ENCODE results near the gene CRTAP. TPM values are rescaled to one million over a fixed set of nuclear protein-coding genes. Genes with fewer than 3 reads are reported as not detected.
"Not testable (repeated sequence)": the region's sequence is repeated elsewhere in the genome, so short reads cannot be mapped to it uniquely, and the experiment has no call there.

Gene CRTAP
- total and polyA plus RNA-seq, 9 donors, result 142 to 260 (median 185) TPM

GRCh38 chr3:33096093-33096868 is 17.5 kb upstream of the CRTAP start:
- Histone ChIP-seq H3K9me3 (replicated peaks; ENCODE audit: control insufficient read depth, low read depth, low read length) (no peaks in the 10 kb centered on the region), H3K27ac (ENCODE audit: low read length) (peak overlapping the region; percentile 62), H3K27me3 (ENCODE audit: control insufficient read depth, insufficient read depth, low read length) (no peaks in the 10 kb centered on the region), H3K4me1 (ENCODE audit: control insufficient read depth, insufficient read depth, low read length) (peaks cover 10% of the 10 kb centered on the region), H3K36me3 (ENCODE audit: control insufficient read depth, insufficient read depth, low read length) (peaks cover 24% of the 10 kb centered on the region), H3K4me3 (ENCODE audit: low read length) (peak overlapping the region; percentile 75)
- peak; percentile 59 for DNase-seq
- 0% methylated on average over 36 of the region's 51 CpGs for WGBS (ENCODE audit: insufficient coverage)

GRCh38 chr3:33099109-33099645 is 14.6 kb upstream of the CRTAP start:
- H3K4me1 ChIP-seq (ENCODE audit: control insufficient read depth, insufficient read depth, low read length), result peaks cover 10% of the 10 kb centered on the region
- DNase-seq, result no peak
- H3K4me3 ChIP-seq (ENCODE audit: low read length), result no peak overlapping the region
- H3K9me3 ChIP-seq (replicated peaks; ENCODE audit: control insufficient read depth, low read depth, low read length), result no peaks in the 10 kb centered on the region
- H3K27me3 ChIP-seq (ENCODE audit: control insufficient read depth, insufficient read depth, low read length), result no peaks in the 10 kb centered on the region
- H3K27ac ChIP-seq (ENCODE audit: low read length), result no peak overlapping the region
- no peaks in the 10 kb centered on the region for H3K36me3 ChIP-seq (ENCODE audit: control insufficient read depth, insufficient read depth, low read length)
- WGBS (ENCODE audit: insufficient coverage), result no CpG with 5 or more reads among the region's 3 CpGs

- Histone ChIP-seq H3K36me3 (ENCODE audit: control insufficient read depth, insufficient read depth, low read length) (no peaks in the 10 kb centered on the region), H3K27ac (ENCODE audit: low read length) (no peak overlapping the region), H3K4me3 (ENCODE audit: low read length) (no peak overlapping the region), H3K4me1 (ENCODE audit: control insufficient read depth, insufficient read depth, low read length) (peaks cover 10% of the 10 kb centered on the region), H3K9me3 (replicated peaks; ENCODE audit: control insufficient read depth, low read depth, low read length) (no peaks in the 10 kb centered on the region), H3K27me3 (ENCODE audit: control insufficient read depth, insufficient read depth, low read length) (no peaks in the 10 kb centered on the region)
- DNase-seq, result no peak
- 90% methylated on average over 3 of the region's 3 CpGs for WGBS (ENCODE audit: insufficient coverage)
Observed at GRCh38 chr3:33099701-33100100, 14.1 kb upstream of the CRTAP start.

- no peak overlapping the region for H3K4me3 ChIP-seq (ENCODE audit: low read length)
- 17% methylated on average over 1 of the region's 2 CpGs for WGBS (ENCODE audit: insufficient coverage)
- no peak for DNase-seq
- H3K9me3 ChIP-seq (replicated peaks; ENCODE audit: control insufficient read depth, low read depth, low read length), result no peaks in the 10 kb centered on the region
- H3K27me3 ChIP-seq (ENCODE audit: control insufficient read depth, insufficient read depth, low read length), result no peaks in the 10 kb centered on the region
- no peak overlapping the region for H3K27ac ChIP-seq (ENCODE audit: low read length)
- H3K4me1 ChIP-seq (ENCODE audit: control insufficient read depth, insufficient read depth, low read length), result peaks cover 10% of the 10 kb centered on the region
- no peaks in the 10 kb centered on the region for H3K36me3 ChIP-seq (ENCODE audit: control insufficient read depth, insufficient read depth, low read length)
Observed at GRCh38 chr3:33100229-33100628, 13.6 kb upstream of the CRTAP start.

GRCh38 chr3:33103034-33103433 is 10.8 kb upstream of the CRTAP start:
- Histone ChIP-seq H3K27ac (ENCODE audit: low read length) (no peak overlapping the region), H3K36me3 (ENCODE audit: control insufficient read depth, insufficient read depth, low read length) (no peaks in the 10 kb centered on the region), H3K4me1 (ENCODE audit: control insufficient read depth, insufficient read depth, low read length) (no peaks in the 10 kb centered on the region), H3K27me3 (ENCODE audit: control insufficient read depth, insufficient read depth, low read length) (no peaks in the 10 kb centered on the region), H3K9me3 (replicated peaks; ENCODE audit: control insufficient read depth, low read depth, low read length) (no peaks in the 10 kb centered on the region), H3K4me3 (ENCODE audit: low read length) (no peak overlapping the region)
- WGBS (ENCODE audit: insufficient coverage), result 93% methylated on average over 3 of the region's 3 CpGs
- no peak for DNase-seq

GRCh38 chr3:33103480-33103879 is 10.3 kb upstream of the CRTAP start:
- Histone ChIP-seq H3K4me3 (ENCODE audit: low read length) (no peak overlapping the region), H3K27me3 (ENCODE audit: control insufficient read depth, insufficient read depth, low read length) (no peaks in the 10 kb centered on the region), H3K36me3 (ENCODE audit: control insufficient read depth, insufficient read depth, low read length) (no peaks in the 10 kb centered on the region), H3K4me1 (ENCODE audit: control insufficient read depth, insufficient read depth, low read length) (no peaks in the 10 kb centered on the region), H3K27ac (ENCODE audit: low read length) (no peak overlapping the region), H3K9me3 (replicated peaks; ENCODE audit: control insufficient read depth, low read depth, low read length) (no peaks in the 10 kb centered on the region)
- no CpG with 5 or more reads among the region's 3 CpGs for WGBS (ENCODE audit: insufficient coverage)
- DNase-seq, result no peak

- Histone ChIP-seq H3K4me3 (ENCODE audit: low read length) (no peak overlapping the region), H3K36me3 (ENCODE audit: control insufficient read depth, insufficient read depth, low read length) (no peaks in the 10 kb centered on the region), H3K9me3 (replicated peaks; ENCODE audit: control insufficient read depth, low read depth, low read length) (no peaks in the 10 kb centered on the region), H3K27ac (ENCODE audit: low read length) (no peak overlapping the region), H3K27me3 (ENCODE audit: control insufficient read depth, insufficient read depth, low read length) (no peaks in the 10 kb centered on the region), H3K4me1 (ENCODE audit: control insufficient read depth, insufficient read depth, low read length) (no peaks in the 10 kb centered on the region)
- 66% methylated on average over 2 of the region's 3 CpGs for whole genome bisulfite sequencing (ENCODE audit: insufficient coverage)
- DNase-seq, result no peak
Observed at GRCh38 chr3:33104803-33105202, 9.0 kb upstream of the CRTAP start.

GRCh38 chr3:33105341-33105948 is 8.4 kb upstream of the CRTAP start:
- Histone ChIP-seq H3K4me1 (ENCODE audit: control insufficient read depth, insufficient read depth, low read length) (no peaks in the 10 kb centered on the region), H3K4me3 (ENCODE audit: low read length) (no peak overlapping the region), H3K27ac (ENCODE audit: low read length) (no peak overlapping the region), H3K9me3 (replicated peaks; ENCODE audit: control insufficient read depth, low read depth, low read length) (no peaks in the 10 kb centered on the region), H3K36me3 (ENCODE audit: control insufficient read depth, insufficient read depth, low read length) (no peaks in the 10 kb centered on the region), H3K27me3 (ENCODE audit: control insufficient read depth, insufficient read depth, low read length) (no peaks in the 10 kb centered on the region)
- 82% methylated on average over 1 of the region's 3 CpGs for WGBS (ENCODE audit: insufficient coverage)
- no peak for DNase-seq

GRCh38 chr3:33106854-33107253 is 7.0 kb upstream of the CRTAP start:
- H3K4me3 ChIP-seq (ENCODE audit: low read length); H3K4me1 ChIP-seq (ENCODE audit: control insufficient read depth, insufficient read depth, low read length); H3K9me3 ChIP-seq (replicated peaks; ENCODE audit: control insufficient read depth, low read depth, low read length); H3K27me3 ChIP-seq (ENCODE audit: control insufficient read depth, insufficient read depth, low read length); H3K36me3 ChIP-seq (ENCODE audit: control insufficient read depth, insufficient read depth, low read length); DNase-seq; H3K27ac ChIP-seq (ENCODE audit: low read length): not testable (repeated sequence)
- WGBS (ENCODE audit: insufficient coverage), result 93% methylated on average over 2 of the region's 2 CpGs

GRCh38 chr3:33111581-33111980 is 2.2 kb upstream of the CRTAP start:
- no peaks in the 10 kb centered on the region for H3K9me3 ChIP-seq (replicated peaks; ENCODE audit: control insufficient read depth, low read depth, low read length)
- DNase-seq, result no peak
- peaks cover 13% of the 10 kb centered on the region for H3K4me1 ChIP-seq (ENCODE audit: control insufficient read depth, insufficient read depth, low read length)
- no peaks in the 10 kb centered on the region for H3K36me3 ChIP-seq (ENCODE audit: control insufficient read depth, insufficient read depth, low read length)
- 100% methylated on average over 3 of the region's 8 CpGs for WGBS (ENCODE audit: insufficient coverage)
- no peak overlapping the region for H3K27ac ChIP-seq (ENCODE audit: low read length)
- no peak overlapping the region for H3K4me3 ChIP-seq (ENCODE audit: low read length)
- H3K27me3 ChIP-seq (ENCODE audit: control insufficient read depth, insufficient read depth, low read length), result no peaks in the 10 kb centered on the region

Measured in muscle of leg (tissue), 11 donors.